Astrocyte of the cerebellum (primary cell): Measurements from ENCODE around the gene FARS2.

Source experiments
- DNase-seq: peaks from one replicate; pipeline ENCODE4 v3.0.0-alpha.2; 2011; ENCODE audit warnings: low read depth
- H3K4me3 ChIP-seq: 2 replicates; pipeline ENCODE4 v1.5.1; 2011; ENCODE audit warnings: mild to moderate bottlenecking, low read depth, low read length, moderate library complexity
- in situ Hi-C: cut with HindIII; loops from 2 replicates; pipeline ENCODE4 v1.10.0; 2017; ENCODE audit warnings: low sequenced_read_pairs
- TF ChIP-seq, protein P1 (sequence below): IDR thresholded peaks from 2 replicates; pipeline ENCODE4 v1.5.1; 2012; ENCODE audit warnings: low read length, low read depth, moderate library complexity, mild to moderate bottlenecking; ENCODE audit errors: missing control alignments

Gene FARS2

DNA sequence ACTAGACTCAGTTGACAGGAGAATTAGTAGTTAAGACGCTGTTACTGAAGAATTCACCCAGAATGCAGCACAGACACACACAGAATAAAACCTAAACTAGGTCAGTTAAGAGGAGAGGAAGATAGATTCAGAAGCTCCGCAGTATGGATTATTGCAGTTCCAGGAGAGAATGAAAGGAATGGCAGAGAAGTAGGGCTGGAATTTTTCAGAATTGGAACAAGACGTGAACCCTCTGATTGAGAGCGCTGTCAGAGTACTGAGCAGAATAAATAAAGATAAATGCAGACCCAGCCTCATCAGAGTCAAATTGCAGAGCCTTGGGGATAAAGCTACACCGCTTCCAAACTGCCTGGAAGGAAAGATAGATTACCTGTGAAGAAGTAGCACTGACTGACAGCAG lies 344.6 kb downstream of the FARS2 start:
- no peak for DNase-seq
- in situ Hi-C loops, result loop anchor here (5.0 kb wide), 1 partner anchor 84 kb away; no protein-coding TSS in a partner anchor
- no peak overlapping the region for H3K4me3 ChIP-seq
- TF ChIP-seq, protein P1, sequence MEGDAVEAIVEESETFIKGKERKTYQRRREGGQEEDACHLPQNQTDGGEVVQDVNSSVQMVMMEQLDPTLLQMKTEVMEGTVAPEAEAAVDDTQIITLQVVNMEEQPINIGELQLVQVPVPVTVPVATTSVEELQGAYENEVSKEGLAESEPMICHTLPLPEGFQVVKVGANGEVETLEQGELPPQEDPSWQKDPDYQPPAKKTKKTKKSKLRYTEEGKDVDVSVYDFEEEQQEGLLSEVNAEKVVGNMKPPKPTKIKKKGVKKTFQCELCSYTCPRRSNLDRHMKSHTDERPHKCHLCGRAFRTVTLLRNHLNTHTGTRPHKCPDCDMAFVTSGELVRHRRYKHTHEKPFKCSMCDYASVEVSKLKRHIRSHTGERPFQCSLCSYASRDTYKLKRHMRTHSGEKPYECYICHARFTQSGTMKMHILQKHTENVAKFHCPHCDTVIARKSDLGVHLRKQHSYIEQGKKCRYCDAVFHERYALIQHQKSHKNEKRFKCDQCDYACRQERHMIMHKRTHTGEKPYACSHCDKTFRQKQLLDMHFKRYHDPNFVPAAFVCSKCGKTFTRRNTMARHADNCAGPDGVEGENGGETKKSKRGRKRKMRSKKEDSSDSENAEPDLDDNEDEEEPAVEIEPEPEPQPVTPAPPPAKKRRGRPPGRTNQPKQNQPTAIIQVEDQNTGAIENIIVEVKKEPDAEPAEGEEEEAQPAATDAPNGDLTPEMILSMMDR, result no peak

DNA sequence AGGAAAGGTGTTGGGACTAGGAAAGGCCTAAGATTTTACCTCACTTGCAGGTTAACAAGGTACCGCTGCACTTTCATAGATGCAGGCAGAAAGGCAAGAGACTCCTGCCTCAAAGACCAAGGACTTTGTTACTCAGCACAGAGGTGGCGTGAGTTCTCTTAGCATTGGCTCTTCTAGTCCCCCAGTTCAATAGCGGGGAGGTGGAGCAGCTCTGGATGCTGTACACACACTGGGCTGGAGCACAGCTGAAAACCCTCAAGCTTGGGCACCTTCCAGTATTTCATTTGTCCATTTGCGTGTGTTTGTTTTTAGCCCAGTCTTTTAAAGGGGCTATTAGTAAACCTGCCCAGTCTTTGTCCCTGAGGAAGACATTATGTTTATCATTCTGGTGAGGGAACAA lies 345.2 kb downstream of the FARS2 start:
- no peak for DNase-seq
- no peak overlapping the region for H3K4me3 ChIP-seq
- in situ Hi-C loops, result loop anchor here (5.0 kb wide), 1 partner anchor 84 kb away; no protein-coding TSS in a partner anchor
- TF ChIP-seq, protein P1, result no peak

DNA sequence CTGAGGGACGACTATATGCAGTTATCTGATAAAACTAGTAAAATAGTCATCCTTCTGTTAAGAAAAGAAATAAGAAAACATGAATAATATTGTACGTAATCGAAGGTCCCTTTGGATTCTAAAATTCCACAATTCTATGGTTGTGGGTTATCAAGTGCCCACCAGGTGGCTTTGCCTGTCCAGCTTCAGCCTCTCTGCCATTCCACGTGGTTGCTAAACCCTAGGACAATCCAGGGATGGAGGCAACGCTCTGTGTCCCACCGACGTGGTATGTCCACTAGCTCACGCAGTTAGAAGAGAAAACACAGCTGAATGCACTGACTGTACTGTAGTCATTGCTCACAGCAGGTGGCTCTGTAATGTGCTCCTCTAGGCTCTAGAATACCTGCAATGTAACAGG lies 349.3 kb downstream of the FARS2 start:
- no peak for DNase-seq
- no peak overlapping the region for H3K4me3 ChIP-seq
- in situ Hi-C loops, result no loop called here
- TF ChIP-seq, protein P1, result no peak

DNA sequence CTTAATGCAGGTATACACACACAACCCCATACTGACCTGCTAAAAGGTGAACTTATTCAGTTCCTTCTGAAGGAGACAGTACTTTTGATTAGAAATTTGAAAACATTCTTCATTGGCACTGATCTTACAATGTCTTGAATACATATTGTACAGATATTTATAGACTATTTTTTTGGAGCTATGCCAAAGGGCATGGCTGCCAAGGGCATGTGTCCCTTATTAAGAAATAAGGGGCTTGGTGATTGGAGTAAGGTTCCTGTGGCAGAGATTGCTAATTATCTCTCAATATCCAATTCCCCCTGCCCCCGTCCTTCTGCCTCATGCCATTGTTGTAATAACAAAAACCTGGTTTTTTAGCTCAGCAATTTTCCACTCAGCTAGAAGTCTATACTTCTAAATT lies 355.9 kb downstream of the FARS2 start:
- H3K4me3 ChIP-seq, result no peak overlapping the region
- DNase-seq, result no peak
- TF ChIP-seq, protein P1, result no peak
- in situ Hi-C loops, result no loop called here

DNA sequence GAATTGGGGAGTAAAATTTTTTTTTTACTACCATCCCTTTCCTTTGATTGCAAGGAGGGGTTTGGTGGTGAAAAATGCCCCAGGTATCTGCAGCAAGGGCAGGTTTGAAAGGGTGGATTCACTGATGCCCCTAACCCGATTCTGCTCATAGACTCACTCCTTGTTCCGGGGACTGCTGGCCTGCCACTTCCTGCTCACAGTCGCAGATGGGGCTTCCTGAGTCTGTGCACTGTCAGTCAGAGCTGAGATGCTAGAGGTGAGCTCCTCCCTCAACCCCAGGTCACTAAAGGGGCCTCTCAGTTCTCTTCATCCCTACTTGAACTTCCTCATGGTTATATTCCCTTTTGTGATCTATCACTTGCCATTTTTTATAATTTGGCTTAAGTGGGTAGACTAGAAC lies 357.9 kb downstream of the FARS2 start:
- no peak for DNase-seq
- TF ChIP-seq, protein P1, result no peak
- no peak overlapping the region for H3K4me3 ChIP-seq
- in situ Hi-C loops, result no loop called here

DNA sequence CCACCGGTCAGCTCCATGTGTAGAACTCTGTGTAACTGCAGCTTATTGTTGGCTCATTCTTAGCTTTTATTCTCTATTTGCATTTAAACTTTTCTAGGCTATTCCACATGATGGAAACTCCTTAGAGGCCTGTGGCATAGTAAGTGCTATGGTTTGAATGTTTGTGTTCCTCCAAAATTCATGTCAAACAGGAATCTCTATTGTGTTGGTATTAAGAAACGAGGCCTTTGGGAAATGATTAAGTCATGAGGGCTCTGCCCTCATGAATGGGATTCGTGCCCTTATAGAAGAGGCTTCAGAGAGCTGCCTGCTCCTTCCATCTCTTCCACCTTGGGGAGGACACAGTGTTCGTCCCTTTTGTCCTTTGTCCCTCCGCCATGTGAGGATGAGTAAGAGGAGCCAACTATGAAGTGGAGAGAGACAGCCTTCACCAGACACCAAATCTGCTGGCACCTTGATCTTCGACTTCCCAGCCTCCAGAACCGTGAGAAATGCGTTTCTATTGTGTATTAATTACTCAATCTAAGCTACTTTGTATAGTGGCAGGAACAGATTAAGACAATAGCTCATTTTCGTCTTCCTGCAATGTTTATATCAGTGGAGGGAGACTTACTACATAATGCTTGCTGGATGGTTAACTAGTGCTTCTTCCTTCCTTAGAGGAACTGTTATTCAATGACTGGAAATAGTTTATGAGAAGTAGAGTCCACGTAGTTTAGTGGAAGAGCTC lies 361.1 kb downstream of the FARS2 start:
- TF ChIP-seq, protein P1, result no peak
- no peak overlapping the region for H3K4me3 ChIP-seq
- in situ Hi-C loops, result no loop called here
- no peak for DNase-seq
